ENCODE measurements around the gene SH3PXD2B.

Gene SH3PXD2B

DNA sequence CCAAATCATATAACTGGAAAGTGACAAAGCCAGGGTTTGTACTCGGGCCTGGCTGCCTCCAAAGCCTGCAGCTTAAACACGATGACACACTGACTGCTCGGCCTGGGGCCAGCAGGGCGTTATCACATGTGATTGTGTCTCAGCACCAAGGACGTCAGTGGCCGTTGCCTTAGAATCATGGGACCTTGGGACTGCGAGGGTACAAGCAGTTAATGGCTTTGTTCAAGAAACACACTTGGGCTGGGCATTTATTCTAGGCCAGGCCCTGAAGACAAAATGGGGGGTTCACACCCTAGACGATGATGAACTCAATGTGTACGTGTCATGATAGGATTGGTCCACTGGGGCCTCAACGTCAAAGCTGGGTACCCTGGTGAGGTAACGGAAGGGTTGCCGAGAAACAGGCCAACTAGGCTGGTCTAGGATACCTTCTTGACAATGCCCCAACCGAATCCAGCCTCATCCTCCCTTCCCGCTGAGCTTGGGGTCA lies 13.0 kb downstream of the SH3PXD2B start:
- H3K27ac ChIP-seq (ENCODE audit: low read depth, low read length) = no peak overlapping the region
- H3K4me3 ChIP-seq (ENCODE audit: low read depth in 1 of 2, low read length in 2 of 2) = no peak overlapping the region
- no peaks in the 10 kb centered on the region for H3K9me3 ChIP-seq (ENCODE audit: low read length)
- H3K9ac ChIP-seq (ENCODE audit: low read length) = no peak overlapping the region
- H3K36me3 ChIP-seq (ENCODE audit: insufficient read depth, low read length) = no peaks in the 10 kb centered on the region
- H3K27me3 ChIP-seq (ENCODE audit: control insufficient read depth in 1 of 2, insufficient read depth in 2 of 2, low read length in 2 of 2) = no peaks in the 10 kb centered on the region
- H3K4me1 ChIP-seq (ENCODE audit: insufficient read depth, low read length) = peaks cover 66% of the 10 kb centered on the region

DNA sequence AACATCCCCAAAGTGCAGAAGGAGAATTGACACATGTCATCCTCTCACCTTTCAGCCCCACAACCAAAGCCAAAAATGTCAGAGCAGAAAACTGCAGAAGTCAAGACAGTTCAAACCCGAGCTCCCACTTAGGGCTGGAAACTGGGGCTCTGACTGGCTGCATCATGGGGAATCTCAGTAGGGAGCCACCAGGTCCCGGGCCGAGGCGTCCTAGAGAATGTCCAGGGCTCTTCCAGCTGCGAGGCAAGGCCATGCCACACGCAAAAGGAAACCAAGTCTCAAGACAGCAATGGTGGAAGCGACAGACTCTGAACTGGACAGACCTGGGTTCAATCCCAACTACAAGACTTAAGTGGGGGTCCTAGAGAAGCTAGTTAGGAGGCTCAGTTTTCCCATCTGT lies 13.8 kb downstream of the SH3PXD2B start:
- no peaks in the 10 kb centered on the region for H3K9me3 ChIP-seq (ENCODE audit: low read length)
- peaks cover 66% of the 10 kb centered on the region for H3K4me1 ChIP-seq (ENCODE audit: insufficient read depth, low read length)
- no peak overlapping the region for H3K27ac ChIP-seq (ENCODE audit: low read depth, low read length)
- H3K36me3 ChIP-seq (ENCODE audit: insufficient read depth, low read length) = no peaks in the 10 kb centered on the region
- H3K27me3 ChIP-seq (ENCODE audit: control insufficient read depth in 1 of 2, insufficient read depth in 2 of 2, low read length in 2 of 2) = no peaks in the 10 kb centered on the region
- H3K4me3 ChIP-seq (ENCODE audit: low read depth in 1 of 2, low read length in 2 of 2) = no peak overlapping the region
- H3K9ac ChIP-seq (ENCODE audit: low read length) = no peak overlapping the region

DNA sequence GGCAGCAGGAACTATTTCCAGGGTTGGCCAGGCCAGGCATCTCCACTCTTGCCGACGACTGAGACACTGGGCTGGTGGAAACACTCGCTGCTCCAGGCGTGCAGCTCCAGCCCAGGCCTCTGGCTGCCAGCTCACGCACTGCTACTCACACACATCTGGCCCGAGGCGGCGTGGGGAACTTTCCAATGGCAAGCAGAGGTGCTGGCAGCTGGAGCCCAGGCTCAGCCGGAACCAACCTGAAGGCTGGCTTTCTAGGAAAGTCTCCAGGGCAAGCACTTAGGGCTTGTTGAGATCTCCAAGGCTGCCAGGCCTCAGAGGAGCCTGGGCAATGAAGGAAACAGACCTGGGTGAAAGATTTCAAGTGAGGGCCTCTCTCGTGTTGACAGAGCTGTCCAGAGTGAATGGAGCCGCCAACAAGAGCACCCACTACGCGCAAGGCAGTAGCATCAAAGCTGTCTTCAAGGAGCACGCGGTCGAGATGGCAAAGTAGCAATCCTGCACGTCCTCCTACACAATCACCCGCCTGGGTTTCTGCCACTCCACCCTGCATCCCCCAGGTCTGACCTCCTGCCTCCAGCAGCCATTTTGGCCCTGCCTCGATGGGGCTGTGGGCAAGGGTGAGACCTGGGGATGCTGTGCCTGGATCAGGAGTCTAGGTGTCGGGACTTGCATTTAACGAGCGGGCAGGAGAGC lies 14.4 kb downstream of the SH3PXD2B start:
- no peak overlapping the region for H3K4me3 ChIP-seq (ENCODE audit: low read depth in 1 of 2, low read length in 2 of 2)
- H3K9me3 ChIP-seq (ENCODE audit: low read length) = no peaks in the 10 kb centered on the region
- no peak overlapping the region for H3K9ac ChIP-seq (ENCODE audit: low read length)
- no peaks in the 10 kb centered on the region for H3K36me3 ChIP-seq (ENCODE audit: insufficient read depth, low read length)
- no peak overlapping the region for H3K27ac ChIP-seq (ENCODE audit: low read depth, low read length)
- peaks cover 65% of the 10 kb centered on the region for H3K4me1 ChIP-seq (ENCODE audit: insufficient read depth, low read length)
- no peaks in the 10 kb centered on the region for H3K27me3 ChIP-seq (ENCODE audit: control insufficient read depth in 1 of 2, insufficient read depth in 2 of 2, low read length in 2 of 2)

DNA sequence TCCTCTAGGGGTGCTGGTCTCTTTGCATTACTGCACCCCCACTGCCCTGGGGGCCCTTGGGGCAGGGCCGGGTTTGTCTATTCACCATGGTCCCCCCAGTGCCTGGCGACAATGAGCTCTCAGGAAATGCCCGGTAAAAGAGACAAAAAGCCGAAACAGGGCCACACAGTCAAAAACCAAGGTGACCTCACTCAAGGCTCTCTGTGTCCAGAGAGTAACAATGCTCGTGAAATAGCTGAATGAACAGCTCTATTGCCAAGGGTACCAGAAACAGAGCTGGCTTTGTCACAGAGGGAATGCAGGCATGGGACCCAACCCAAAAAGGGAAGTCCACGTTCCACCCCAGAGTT lies 16.0 kb downstream of the SH3PXD2B start:
- peaks cover 49% of the 10 kb centered on the region for H3K4me1 ChIP-seq (ENCODE audit: insufficient read depth, low read length)
- no peaks in the 10 kb centered on the region for H3K36me3 ChIP-seq (ENCODE audit: insufficient read depth, low read length)
- no peak overlapping the region for H3K4me3 ChIP-seq (ENCODE audit: low read depth in 1 of 2, low read length in 2 of 2)
- no peaks in the 10 kb centered on the region for H3K27me3 ChIP-seq (ENCODE audit: control insufficient read depth in 1 of 2, insufficient read depth in 2 of 2, low read length in 2 of 2)
- no peaks in the 10 kb centered on the region for H3K9me3 ChIP-seq (ENCODE audit: low read length)
- peak overlapping the region; percentile 32 for H3K27ac ChIP-seq (ENCODE audit: low read depth, low read length)
- no peak overlapping the region for H3K9ac ChIP-seq (ENCODE audit: low read length)

DNA sequence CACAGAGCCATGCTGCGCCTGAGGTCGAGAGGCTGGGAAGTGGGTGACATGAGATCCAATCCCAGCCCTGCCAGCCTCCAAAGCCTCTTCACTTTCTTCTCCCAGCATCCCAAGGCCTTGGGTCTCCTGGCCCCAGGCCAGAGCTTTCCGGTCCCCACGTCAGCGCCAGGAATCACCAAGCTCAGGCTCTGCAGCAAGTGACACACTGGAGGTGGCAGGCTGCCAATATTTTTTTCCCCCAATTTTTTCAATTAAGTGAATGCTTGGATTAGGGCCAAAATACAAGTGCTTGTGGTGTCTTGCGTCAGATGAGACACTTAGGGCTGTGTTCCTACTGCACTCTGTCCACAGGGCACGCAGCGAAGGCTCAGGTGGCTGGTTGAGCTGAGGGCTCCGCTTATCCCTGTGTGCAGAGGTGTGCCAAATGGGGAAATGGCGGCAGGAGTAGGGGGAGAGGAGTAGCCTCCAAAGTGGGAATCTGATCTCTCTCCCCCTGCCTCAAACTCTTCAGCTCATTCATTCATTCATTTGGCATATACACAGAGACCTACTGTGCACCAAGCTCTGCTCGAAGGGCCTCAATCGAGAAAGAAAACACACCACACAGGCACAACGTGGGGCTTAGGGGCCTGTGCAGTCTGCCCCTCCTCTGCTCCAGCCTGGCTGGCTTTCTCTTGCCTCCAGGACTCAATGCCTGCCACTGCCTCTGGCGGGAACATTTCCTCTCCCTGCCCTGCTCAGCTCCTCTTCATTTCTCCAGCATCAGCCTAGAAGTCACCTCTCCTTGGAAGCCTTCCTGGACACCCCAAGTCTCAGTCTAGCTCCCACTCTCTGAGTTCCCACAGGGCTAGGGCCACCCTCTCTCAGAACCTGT lies 16.6 kb downstream of the SH3PXD2B start:
- Histone ChIP-seq H3K4me1 (ENCODE audit: insufficient read depth, low read length) (peaks cover 43% of the 10 kb centered on the region), H3K27ac (ENCODE audit: low read depth, low read length) (peak overlapping the region; percentile 75), H3K9me3 (ENCODE audit: low read length) (no peaks in the 10 kb centered on the region), H3K9ac (ENCODE audit: low read length) (no peak overlapping the region), H3K36me3 (ENCODE audit: insufficient read depth, low read length) (no peaks in the 10 kb centered on the region), H3K27me3 (ENCODE audit: control insufficient read depth in 1 of 2, insufficient read depth in 2 of 2, low read length in 2 of 2) (no peaks in the 10 kb centered on the region), H3K4me3 (ENCODE audit: low read depth in 1 of 2, low read length in 2 of 2) (no peak overlapping the region)

DNA sequence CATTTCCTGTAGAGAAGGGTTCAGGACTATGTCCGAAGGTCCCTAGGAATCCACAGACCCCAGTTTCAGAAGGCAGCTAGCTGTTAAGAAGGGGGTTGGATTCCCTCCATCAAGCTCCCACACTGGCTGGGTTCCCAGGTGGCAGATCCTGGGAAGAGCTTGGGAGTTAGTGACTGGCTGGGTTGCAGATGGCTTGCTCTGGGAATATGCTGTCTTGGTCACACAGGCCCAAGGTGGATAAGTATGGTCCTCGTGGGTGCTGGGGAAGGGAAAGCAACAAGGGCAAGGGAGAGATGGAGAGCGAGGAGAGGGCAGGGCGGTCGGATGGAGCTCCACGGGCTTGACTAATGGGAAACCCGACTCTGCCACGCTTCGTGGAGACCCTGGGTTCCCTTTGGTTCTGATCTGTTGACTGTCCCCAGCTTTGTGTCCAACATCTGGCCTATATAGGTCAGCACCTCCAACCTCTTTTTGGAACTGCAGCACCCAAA lies 17.4 kb downstream of the SH3PXD2B start:
- Histone ChIP-seq H3K9me3 (ENCODE audit: low read length) (no peaks in the 10 kb centered on the region), H3K4me1 (ENCODE audit: insufficient read depth, low read length) (peaks cover 36% of the 10 kb centered on the region), H3K36me3 (ENCODE audit: insufficient read depth, low read length) (no peaks in the 10 kb centered on the region), H3K27me3 (ENCODE audit: control insufficient read depth in 1 of 2, insufficient read depth in 2 of 2, low read length in 2 of 2) (no peaks in the 10 kb centered on the region), H3K4me3 (ENCODE audit: low read depth in 1 of 2, low read length in 2 of 2) (no peak overlapping the region), H3K9ac (ENCODE audit: low read length) (no peak overlapping the region), H3K27ac (ENCODE audit: low read depth, low read length) (no peak overlapping the region)

DNA sequence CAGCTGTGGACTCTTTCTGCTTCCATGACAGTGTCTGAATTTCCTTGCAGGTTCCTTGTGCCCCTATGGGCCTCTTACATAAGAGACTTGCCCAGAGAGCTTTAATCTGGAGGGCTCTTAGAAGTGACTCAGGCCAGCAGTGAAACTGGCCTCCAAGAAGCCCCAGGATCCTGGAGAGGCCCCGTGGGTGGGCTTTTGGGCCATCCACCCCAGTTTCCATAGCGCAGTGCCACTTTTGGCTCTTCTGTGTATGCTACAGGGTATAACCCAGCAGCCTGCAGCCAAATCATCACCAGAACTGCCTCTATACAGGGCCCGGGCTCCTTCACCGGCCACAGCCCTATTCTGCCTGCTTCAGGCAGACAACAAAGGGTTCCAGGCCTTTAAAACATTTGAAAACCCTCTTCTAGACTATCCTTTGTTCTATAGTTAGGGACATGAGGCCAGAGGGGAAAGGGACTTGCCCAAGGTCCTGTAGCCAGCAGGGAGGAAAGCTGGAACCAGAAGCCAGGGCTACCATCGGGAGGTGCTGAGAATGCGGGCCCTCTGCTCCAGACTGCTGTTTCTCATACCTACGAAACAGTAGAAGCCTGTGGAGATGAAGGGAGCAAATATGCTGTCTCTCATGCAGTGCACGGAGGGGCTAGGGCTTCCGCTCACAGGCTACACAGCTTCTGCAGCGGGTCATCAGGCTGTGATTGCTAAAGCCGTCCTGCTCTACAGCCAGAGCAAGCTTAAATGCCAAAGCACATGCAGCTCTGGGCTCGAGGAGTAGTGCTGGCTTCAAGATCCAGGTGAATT lies 18.0 kb downstream of the SH3PXD2B start:
- Histone ChIP-seq H3K36me3 (ENCODE audit: insufficient read depth, low read length) (no peaks in the 10 kb centered on the region), H3K9me3 (ENCODE audit: low read length) (no peaks in the 10 kb centered on the region), H3K27me3 (ENCODE audit: control insufficient read depth in 1 of 2, insufficient read depth in 2 of 2, low read length in 2 of 2) (no peaks in the 10 kb centered on the region), H3K4me3 (ENCODE audit: low read depth in 1 of 2, low read length in 2 of 2) (no peak overlapping the region), H3K9ac (ENCODE audit: low read length) (no peak overlapping the region), H3K4me1 (ENCODE audit: insufficient read depth, low read length) (peaks cover 36% of the 10 kb centered on the region), H3K27ac (ENCODE audit: low read depth, low read length) (peak overlapping the region; percentile 35)

DNA sequence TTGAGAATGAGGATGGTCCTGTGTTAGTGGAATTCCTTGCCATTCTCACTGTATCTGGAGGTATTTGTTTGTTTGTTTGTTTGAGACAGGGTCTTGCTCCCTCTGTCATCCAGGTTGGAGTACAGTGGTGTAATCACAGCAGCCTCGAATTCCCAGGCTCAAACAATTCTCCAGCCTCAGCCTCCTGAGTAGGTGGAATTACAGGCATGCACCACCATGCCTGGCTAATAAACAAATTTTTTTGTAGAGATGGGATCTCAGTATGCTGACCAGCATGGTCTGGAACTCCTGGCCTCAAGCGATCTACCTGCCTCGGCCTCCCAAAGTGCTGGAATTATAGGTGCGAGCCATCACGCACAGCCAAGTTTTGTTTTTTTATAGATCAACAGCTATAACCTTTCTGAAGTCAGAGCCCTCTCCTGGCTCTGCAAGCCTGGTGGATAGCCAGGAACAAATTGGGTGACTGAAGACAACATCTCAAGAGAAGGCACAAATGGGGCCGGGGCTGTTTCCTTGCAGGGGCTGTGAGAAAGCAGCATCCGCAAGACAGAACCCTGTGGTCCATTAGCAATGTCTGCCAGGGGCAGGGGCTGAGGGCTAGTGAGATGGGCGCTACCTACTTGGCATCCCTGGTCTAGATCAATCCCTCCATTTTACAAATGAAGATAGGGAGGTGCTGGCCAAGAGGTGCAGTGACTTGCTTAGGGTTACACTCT lies 18.8 kb downstream of the SH3PXD2B start:
- Histone ChIP-seq H3K9ac (ENCODE audit: low read length) (no peak overlapping the region), H3K27ac (ENCODE audit: low read depth, low read length) (no peak overlapping the region), H3K4me3 (ENCODE audit: low read depth in 1 of 2, low read length in 2 of 2) (no peak overlapping the region), H3K4me1 (ENCODE audit: insufficient read depth, low read length) (peaks cover 39% of the 10 kb centered on the region), H3K36me3 (ENCODE audit: insufficient read depth, low read length) (no peaks in the 10 kb centered on the region), H3K27me3 (ENCODE audit: control insufficient read depth in 1 of 2, insufficient read depth in 2 of 2, low read length in 2 of 2) (no peaks in the 10 kb centered on the region), H3K9me3 (ENCODE audit: low read length) (no peaks in the 10 kb centered on the region)

DNA sequence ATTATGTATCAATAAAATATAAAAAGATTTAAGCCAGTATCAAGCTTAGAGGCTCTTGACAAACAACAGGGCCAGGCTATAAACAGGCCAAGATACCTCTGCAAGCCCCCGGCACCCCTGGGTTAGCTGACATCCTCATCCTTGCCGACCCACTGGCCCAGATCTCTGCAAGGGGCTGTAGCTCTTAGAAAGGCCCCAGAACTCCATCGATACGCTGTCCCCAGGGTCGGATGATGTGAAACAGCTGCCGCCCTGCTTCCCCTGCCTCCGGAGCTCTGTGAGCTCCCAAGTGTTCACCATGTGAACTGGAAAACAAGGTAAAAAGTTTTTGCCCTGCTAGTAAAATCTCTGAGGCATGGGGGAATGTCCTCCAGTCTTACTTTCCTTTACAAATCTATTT lies 20.1 kb downstream of the SH3PXD2B start:
- Histone ChIP-seq H3K4me3 (ENCODE audit: low read depth in 1 of 2, low read length in 2 of 2) (no peak overlapping the region), H3K9me3 (ENCODE audit: low read length) (no peaks in the 10 kb centered on the region), H3K27me3 (ENCODE audit: control insufficient read depth in 1 of 2, insufficient read depth in 2 of 2, low read length in 2 of 2) (no peaks in the 10 kb centered on the region), H3K4me1 (ENCODE audit: insufficient read depth, low read length) (peaks cover 50% of the 10 kb centered on the region), H3K9ac (ENCODE audit: low read length) (no peak overlapping the region), H3K27ac (ENCODE audit: low read depth, low read length) (no peak overlapping the region), H3K36me3 (ENCODE audit: insufficient read depth, low read length) (no peaks in the 10 kb centered on the region)

DNA sequence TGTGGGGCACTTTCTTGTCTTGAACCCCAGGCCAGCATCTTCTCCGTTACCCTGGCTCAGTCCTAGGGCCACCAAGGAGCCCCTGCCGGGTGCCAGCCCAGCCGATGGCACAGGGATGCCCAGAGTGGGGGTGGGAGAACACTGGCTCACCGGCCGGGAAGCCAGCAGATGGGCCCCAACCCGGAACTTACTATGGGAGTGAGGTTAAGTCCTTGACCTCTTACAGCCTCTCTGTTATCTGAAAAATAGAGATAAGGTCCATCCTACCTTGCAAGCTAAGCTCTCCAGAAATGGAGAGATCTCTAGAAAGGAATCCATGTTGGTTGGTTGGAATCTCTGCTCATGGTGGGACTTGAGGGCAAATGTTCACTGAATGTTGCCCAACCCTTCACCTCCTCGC lies 20.8 kb downstream of the SH3PXD2B start:
- Histone ChIP-seq H3K27ac (ENCODE audit: low read depth, low read length) (no peak overlapping the region), H3K4me3 (ENCODE audit: low read depth in 1 of 2, low read length in 2 of 2) (no peak overlapping the region), H3K9ac (ENCODE audit: low read length) (no peak overlapping the region), H3K36me3 (ENCODE audit: insufficient read depth, low read length) (no peaks in the 10 kb centered on the region), H3K9me3 (ENCODE audit: low read length) (no peaks in the 10 kb centered on the region), H3K4me1 (ENCODE audit: insufficient read depth, low read length) (peaks cover 55% of the 10 kb centered on the region), H3K27me3 (ENCODE audit: control insufficient read depth in 1 of 2, insufficient read depth in 2 of 2, low read length in 2 of 2) (no peaks in the 10 kb centered on the region)

DNA sequence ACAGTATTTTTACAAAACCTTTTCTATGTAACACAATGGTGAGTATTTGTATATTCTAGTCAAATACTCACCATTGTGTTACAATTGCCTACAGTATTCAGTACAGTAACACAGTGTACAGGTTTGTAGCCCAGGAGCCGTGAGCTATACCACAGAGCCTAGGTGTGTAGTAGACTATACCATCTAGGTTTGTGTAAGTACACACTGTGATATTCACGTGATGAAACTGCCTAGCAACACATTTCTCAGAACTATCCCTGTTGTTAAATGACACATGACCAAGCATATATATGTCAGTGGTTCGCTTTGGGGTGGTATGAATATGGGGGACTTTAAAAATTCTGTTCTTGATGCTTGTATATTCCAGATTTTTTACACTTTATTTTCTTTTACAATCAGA lies 21.3 kb downstream of the SH3PXD2B start:
- no peak overlapping the region for H3K4me3 ChIP-seq (ENCODE audit: low read depth in 1 of 2, low read length in 2 of 2)
- H3K9me3 ChIP-seq (ENCODE audit: low read length) = no peaks in the 10 kb centered on the region
- H3K27ac ChIP-seq (ENCODE audit: low read depth, low read length) = no peak overlapping the region
- H3K27me3 ChIP-seq (ENCODE audit: control insufficient read depth in 1 of 2, insufficient read depth in 2 of 2, low read length in 2 of 2) = no peaks in the 10 kb centered on the region
- H3K9ac ChIP-seq (ENCODE audit: low read length) = no peak overlapping the region
- H3K4me1 ChIP-seq (ENCODE audit: insufficient read depth, low read length) = peaks cover 54% of the 10 kb centered on the region
- no peaks in the 10 kb centered on the region for H3K36me3 ChIP-seq (ENCODE audit: insufficient read depth, low read length)
